Left kidney (tissue), 2 donors: ENCODE results near the gene MVK. TPM values are rescaled to one million over a fixed set of nuclear protein-coding genes. Genes with fewer than 3 reads are reported as not detected.
"Not testable (repeated sequence)": the region's sequence is repeated elsewhere in the genome, so short reads cannot be mapped to it uniquely, and the experiment has no call there.

ENCODE experiments used
- DNase-seq: peaks from one replicate; pipeline ENCODE4 v3.0.0-alpha.2; 2013
- polyA plus RNA-seq: library from polyadenylated mRNA; unstranded; fragments of 120-200 nt; gene quantifications from one replicate; pipeline ENCODE4 v1.2.1, GENCODE V29; 2013; ENCODE audit not compliant: insufficient read length

The MVK gene
- polyA plus RNA-seq, 1 donor: 18.1 TPM

DNA sequence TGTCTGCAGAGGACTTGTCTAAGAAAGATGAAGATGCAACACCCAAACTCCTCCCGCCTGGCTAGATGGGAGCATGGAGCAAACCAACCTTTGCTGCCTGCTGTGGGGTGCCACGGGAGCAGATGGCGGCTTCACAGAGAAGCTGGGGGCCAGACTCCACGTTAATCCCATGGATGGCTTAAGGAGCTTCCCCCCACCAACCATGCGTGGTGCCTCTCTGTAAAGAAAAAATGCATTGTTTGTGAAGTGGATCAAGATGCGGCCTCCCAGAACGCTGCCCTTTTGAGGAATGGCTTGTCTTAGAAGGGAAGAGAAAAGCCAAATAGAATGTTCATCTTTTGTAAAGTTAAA is 15.6 kb downstream of the MVK start:
- no peak for DNase-seq

DNA sequence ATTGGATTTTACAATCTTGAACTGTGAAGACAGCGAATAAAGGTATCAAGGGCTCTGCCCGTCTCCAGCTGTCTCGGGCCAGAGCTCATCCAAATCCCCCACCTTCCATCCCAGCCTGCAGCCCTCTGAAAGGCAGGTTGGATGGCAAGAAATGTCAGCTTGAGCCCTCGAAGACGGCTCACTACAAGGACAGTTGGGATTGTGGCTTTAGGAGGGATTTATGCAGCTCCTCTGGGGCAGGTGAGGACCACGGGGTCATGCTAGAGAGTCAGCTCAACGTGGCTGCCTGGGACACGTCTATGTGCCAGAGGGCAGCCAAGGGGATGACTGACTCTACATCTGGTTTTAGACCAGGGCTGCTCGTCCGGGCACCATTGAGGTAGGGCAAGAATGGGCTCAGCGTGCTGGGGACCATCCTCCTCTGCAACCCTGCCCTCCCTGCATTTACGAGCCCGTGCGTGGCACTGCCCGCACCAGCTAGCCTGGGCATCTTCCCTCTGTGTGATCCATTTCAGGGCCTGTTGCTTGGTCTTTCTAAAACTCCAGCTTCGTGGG is 16.2 kb downstream of the MVK start:
- no peak for DNase-seq

DNA sequence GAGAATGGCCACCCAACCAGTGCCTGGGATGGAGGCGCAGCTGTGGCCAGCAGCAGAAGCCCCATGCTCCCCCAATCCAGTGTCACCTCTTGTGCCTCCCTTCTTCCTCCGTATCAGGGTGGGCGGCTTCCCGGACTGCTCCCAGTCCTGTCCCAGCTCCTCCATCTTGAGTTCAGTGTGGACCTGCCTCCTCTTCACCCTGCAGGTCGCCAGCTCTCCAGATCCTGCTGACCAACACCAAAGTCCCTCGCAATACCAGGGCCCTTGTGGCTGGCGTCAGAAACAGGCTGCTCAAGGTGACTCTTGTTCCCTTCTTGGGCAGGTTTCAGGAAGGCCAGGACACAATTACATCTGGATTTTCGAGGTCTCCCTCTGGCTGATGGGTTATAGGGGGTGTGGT is 17.0 kb downstream of the MVK start:
- no peak for DNase-seq

GRCh38 chr12:109591041-109591440 is 17.4 kb downstream of the MVK start:
- no peak for DNase-seq

DNA sequence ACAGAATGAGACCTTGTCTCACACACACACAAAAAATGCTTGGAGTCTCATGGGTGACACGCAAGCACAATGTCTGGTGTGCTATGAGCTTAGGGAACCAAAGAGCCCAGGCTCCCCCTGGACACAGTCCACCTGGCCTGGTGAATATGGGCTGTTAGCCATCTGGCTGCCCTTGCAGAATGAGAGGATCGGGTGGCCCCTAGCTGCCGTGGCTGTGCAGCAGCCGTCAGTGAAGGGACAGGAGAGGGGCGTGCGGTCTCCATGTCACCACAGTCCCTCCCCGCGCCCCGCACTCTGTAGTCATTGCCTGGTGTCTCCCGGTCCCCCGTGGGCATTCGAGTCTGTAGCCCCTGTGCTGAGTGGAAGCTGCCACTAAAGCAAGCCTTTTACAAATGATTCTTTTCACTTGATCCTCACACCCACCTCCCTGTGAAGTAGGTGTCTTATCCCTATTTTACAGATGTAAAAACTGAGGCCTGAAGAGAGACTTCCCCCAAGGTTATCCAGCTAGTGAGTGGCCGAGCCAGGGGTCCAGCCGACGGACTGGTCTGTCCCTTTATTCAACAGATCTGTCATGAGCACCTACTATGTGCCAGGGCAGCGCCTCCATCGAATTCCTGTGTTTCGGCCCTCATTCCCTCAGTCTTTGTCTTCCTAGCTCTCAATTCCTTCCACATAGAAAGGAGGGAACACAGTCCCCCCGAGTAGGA is 18.8 kb downstream of the MVK start:
- no peak for DNase-seq

DNA sequence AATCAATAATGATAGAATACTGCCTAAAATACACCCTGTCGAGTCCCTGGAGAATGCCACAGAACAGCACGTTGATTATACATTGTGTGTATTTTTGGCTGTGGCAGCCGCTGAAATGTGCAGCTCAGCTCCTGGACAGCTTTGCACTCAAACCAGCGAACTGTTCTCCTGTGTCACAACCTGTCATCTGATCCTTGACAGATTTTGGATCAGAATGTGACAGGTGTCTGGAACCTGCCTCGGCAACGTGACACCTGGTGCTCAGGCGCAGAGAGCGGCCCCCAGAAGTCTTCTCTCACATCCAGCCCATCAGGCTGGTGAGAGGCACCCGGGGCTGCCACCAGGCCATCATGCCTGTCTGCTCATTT is 19.3 kb downstream of the MVK start:
- no peak for DNase-seq

DNA sequence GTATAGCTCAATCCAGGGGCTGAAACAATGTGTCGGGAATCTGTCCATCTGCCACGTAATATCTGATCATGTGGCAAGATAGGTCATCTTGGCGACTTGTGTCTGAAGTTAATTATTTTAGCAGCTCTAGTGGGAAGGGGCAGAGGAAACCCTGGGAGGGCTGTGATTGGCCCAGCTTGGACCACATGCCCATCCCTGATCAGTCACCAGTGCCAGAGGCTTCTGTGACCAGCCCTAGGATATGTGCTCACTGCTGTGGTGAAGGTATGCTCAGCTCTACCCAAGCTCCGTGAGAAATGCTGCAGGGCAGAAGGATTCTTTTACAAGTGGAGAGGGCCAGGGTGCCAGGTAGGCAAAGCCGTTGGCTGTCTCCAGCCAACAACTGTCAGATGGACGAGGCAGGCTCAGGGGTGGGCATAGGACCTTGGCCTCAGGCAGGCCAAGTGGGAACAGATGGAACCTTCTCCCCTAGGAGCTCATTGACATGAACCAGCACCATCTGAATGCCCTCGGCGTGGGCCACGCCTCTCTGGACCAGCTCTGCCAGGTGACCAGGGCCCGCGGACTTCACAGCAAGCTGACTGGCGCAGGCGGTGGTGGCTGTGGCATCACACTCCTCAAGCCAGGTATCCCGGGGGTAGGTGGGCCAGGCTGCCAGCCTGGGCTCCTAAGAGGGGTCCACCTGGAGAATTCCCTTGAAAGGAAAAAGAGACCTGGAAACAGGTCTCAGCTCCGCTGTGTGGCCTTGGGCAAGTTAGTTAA is 21.1 kb downstream of the MVK start:
- DNase-seq: no peak

DNA sequence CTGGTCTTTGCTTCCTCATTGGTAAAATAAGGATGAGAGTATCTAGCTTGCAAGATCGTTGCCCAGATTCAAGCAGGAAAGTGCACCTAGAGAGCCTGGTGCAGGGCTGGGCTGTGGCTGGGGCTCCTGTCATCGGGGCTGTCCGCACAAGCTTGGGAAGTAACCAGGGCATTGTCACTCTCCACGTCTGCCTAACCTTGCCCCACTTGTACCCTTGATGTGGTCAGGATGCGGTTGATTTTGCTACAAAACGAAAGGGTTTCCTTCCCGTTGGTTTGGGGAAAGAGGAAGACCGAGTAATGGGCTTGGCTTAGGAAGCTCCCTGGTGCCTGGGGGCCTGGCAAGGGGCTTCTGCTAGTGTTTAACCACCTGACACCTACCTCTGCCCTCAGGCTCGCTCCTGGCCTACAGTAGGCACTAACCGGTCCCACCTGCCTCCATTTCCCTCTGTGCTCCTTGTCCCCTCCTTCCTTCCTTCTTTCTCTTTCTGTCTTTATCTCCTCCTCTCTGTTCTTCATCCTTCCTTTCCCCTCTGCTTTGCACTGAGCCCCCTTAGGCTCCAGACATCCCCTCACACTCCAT is 21.8 kb downstream of the MVK start:
- DNase-seq: no peak

GRCh38 chr12:109596418-109597244 is 23.0 kb downstream of the MVK start:
- DNase-seq: no peak

DNA sequence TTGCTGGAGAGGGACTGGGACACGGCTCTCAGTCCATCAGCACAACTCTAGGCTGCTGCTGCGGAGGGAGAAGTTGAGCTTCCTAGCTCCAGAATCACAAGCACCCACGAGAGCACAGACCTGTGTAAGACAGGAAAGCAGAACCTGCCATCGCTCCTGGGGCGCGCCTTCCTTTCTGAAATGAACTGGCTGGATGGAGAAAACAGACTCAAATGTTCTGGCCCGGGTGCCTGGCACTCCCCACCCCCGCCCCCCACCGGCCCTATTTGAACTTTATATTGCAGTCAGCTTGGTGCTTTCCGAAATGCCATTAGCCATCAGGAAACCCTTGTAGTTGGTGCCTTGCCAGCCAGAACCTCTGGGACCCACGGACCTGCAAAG is 23.8 kb downstream of the MVK start:
- DNase-seq: no peak

DNA sequence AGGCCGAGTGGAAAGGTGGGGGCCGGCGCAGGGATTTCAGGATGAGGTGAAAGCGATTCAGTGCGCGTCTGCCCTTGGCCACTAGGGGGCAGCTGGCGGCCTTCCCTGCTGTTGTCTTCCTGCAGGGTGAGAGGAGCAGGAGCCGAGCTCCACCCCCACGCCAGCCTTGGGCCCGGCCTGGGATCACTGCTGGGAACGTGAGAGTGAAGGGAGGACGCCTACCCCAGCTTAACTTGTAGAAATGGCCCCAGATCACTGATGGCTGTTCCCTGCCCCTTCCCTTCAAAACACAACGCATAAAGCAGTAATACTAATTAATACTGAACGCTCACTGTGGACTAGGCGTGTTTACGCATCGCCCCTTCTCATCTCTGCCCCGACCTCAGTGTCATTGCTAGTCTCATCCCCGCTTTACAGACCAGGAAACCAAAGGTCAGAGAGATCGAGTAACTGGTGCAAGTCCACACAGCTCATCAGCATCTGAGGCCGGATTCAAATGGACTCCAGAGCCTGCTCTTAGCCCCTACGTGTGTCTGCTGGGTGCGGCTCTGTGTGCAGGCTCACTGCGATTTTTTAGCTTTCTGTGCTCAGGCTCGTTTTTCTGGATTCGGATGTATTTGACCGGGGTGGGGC is 24.3 kb downstream of the MVK start:
- peak; percentile 77 for DNase-seq

- no peak for DNase-seq
Observed at GRCh38 chr12:109598428-109598854, 24.8 kb downstream of the MVK start.

DNA sequence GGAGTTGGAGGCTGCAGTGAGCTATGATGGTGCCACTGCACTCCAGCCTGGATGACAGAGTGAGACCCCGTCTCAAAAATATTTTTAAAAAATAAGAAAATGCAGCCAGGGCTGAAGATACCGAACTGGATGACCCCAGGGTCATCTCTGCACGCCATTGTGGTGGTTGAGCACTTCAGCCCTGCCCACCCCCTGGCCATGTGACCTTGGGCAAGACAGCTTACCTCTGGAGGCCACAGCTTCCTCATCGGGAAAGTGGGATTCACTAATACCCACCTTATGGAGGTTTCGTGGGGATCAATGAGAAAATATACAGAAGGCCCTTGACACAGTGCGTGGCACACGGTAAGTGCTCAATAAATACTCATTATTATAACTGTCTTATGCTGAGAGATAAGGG is 25.5 kb downstream of the MVK start:
- DNase-seq: no peak

DNA sequence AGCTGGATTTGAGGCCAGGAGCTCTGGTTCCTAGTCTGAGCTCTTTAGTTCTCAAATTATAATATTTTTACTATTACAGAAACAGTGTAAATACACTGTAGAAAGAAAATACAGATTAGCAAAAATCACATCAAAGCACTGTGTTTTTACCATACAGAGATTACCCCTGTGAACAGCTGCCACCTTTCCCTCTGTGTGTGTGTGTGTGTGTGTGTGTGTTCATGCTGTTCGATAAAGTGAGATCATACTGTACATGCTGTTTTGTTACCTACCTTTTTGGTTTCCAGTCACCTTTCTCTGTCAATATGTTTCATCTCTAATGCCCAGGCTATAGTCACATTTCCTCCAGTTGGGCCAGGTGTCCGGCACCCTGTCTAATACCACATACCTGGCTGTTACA is 26.9 kb downstream of the MVK start:
- no peak for DNase-seq

- DNase-seq: no peak
Observed at GRCh38 chr12:109600995-109601394, 27.4 kb downstream of the MVK start.

DNA sequence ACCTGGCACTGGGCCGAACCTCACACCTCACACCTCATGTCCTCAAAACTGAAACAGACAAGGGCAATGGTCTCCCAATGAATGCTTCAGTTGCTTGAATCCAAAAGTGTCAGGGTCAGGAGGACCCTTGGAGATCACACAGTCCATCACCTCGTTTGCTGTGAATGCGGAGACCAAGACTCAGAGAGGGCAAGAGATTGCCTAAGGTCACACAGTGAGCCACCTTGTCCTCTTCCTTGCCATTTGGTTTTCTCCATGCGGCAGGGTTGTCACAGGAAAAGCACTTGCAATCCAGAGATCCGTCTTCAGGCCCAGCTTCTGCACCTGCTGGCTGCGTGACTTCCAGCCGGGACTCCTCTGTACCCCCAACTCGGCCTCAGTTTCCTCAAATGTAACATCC is 28.0 kb downstream of the MVK start:
- DNase-seq: no peak

GRCh38 chr12:109602132-109602531 is 28.5 kb downstream of the MVK start:
- not testable (repeated sequence) for DNase-seq

- DNase-seq: no peak
Observed at GRCh38 chr12:109604132-109604585, 30.6 kb downstream of the MVK start.

GRCh38 chr12:109605016-109605415 is 31.4 kb downstream of the MVK start:
- DNase-seq: no peak

DNA sequence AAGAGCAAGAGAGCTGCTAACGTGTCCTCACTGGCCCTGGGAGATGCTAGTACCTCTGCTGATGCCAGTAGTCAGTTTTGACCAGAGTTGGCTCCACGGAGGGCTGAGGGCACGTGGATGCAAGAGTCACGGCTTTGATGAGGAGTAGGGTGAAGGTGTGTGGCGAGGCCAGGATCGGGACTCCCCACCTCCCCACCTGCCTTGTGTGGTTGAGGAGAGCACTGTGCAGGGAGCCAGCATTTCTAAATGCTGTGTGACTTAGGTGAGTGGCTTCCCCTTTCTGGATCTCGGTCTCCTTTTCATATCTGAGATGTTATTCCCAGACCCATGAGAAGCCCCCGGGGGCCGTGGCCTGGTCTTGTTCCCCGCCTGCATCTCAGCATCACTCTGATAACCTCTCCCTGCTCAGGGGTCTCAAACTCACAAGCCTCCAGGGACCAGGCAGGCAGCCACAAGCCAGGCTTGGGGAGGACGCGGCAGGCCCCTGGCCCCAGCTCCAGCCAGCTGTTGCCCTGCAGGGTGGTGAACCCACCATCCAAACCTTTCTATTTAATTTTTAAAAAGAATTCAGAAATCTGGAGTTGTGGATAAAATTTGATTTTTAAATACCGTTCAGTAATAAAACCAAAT is 32.1 kb downstream of the MVK start:
- DNase-seq: no peak

DNA sequence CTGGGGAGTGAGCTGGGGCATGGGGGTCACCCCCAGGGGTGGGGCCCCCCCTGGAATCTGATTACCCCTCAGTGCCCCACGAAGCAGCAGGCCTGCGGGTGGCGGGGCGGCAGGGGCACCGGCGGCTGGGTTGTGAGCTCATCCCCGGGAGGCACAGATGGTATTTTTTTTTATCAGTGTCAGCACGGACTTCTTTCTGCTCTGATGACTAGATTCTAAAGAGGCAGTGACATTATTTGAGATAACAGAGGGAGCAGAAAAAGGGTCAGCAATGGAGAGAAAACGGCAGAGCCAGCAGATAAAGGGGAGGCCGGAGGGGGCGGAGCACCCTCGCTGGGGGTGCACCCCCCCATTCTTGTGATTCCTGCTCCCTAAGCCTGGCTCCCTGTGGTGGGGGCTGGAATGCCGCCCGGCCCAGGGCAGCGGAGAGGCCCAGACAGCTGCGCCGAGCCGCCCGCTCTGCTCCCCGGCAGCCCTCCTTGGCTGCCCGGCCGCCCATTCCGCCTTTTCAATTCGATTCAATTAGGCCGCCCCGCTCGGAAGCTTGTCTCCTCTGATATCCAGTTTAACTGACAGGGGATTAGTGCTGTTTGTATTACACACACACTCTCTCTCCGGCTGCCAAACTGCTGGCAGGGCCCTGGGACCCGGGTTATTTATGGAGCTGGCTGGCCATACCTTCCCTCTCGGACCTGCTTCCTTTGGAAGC is 32.9 kb downstream of the MVK start:
- DNase-seq: peak; percentile 35
